ENCODE results near the gene DCANP1. TPM values are rescaled to one million over a fixed set of nuclear protein-coding genes. Genes with fewer than 3 reads are reported as not detected.

Gene DCANP1
- total and polyA plus RNA-seq, 2 of the 13 experiments (the other 11 are each of a cell fraction or from before 2014, with no cell fraction given) = not detected

DNA sequence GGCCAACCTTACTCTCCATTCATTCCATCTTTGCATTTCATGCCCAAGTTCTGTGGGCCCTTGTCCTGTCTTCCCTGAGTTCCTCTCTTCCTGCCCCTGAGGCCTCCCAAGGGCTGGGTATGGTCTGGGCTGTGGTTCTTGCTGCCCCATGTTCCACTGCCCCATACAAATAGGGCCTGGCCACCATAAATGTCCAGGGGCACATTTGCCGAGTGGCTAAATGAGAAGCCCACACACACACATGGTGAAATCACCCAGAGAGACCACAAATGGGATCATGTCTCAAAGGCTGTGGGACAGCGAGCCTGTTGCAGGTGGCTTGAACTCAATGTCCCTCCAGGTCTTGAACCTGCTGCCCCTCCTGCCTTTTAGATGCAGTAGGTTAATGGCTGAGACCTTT lies 3.8 kb upstream of the DCANP1 start (continued):
- TF ChIP-seq, protein P1, sequence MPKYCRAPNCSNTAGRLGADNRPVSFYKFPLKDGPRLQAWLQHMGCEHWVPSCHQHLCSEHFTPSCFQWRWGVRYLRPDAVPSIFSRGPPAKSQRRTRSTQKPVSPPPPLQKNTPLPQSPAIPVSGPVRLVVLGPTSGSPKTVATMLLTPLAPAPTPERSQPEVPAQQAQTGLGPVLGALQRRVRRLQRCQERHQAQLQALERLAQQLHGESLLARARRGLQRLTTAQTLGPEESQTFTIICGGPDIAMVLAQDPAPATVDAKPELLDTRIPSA (CRISPR knock-in tag; IDR thresholded peaks at IDR 0.05; ENCODE audit: borderline replicate concordance) = no peak
- no peak for TF ChIP-seq GTF3A (CRISPR knock-in tag; conservative IDR thresholded peaks at IDR 0.05)
- TF ChIP-seq, protein P2, sequence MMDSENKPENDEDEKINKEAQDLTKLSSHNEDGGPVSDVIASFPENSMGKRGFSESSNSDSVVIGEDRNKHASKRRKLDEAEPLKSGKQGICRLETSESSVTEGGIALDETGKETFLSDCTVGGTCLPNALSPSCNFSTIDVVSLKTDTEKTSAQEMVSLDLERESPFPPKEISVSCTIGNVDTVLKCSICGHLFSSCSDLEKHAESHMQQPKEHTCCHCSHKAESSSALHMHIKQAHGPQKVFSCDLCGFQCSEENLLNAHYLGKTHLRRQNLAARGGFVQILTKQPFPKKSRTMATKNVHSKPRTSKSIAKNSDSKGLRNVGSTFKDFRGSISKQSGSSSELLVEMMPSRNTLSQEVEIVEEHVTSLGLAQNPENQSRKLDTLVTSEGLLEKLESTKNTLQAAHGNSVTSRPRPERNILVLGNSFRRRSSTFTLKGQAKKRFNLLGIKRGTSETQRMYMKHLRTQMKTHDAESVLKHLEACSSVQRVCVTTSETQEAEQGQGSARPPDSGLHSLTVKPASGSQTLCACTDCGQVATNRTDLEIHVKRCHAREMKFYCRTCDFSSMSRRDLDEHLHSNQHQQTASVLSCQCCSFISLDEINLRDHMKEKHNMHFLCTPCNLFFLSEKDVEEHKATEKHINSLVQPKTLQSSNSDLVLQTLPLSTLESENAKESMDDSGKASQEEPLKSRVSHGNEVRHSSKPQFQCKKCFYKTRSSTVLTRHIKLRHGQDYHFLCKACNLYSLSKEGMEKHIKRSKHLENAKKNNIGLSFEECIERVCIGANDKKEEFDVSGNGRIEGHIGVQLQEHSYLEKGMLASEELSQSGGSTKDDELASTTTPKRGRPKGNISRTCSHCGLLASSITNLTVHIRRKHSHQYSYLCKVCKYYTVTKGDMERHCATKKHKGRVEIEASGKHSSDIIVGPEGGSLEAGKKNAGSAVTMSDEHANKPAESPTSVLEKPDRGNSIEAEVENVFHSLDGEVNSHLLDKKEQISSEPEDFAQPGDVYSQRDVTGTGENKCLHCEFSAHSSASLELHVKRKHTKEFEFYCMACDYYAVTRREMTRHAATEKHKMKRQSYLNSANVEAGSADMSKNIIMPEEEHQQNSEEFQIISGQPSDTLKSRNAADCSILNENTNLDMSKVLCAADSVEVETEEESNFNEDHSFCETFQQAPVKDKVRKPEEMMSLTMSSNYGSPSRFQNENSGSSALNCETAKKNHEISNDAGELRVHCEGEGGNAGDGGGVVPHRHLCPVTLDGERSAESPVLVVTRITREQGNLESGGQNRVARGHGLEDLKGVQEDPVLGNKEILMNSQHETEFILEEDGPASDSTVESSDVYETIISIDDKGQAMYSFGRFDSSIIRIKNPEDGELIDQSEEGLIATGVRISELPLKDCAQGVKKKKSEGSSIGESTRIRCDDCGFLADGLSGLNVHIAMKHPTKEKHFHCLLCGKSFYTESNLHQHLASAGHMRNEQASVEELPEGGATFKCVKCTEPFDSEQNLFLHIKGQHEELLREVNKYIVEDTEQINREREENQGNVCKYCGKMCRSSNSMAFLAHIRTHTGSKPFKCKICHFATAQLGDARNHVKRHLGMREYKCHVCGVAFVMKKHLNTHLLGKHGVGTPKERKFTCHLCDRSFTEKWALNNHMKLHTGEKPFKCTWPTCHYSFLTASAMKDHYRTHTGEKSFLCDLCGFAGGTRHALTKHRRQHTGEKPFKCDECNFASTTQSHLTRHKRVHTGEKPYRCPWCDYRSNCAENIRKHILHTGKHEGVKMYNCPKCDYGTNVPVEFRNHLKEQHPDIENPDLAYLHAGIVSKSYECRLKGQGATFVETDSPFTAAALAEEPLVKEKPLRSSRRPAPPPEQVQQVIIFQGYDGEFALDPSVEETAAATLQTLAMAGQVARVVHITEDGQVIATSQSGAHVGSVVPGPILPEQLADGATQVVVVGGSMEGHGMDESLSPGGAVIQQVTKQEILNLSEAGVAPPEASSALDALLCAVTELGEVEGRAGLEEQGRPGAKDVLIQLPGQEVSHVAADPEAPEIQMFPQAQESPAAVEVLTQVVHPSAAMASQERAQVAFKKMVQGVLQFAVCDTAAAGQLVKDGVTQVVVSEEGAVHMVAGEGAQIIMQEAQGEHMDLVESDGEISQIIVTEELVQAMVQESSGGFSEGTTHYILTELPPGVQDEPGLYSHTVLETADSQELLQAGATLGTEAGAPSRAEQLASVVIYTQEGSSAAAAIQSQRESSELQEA (CRISPR knock-in tag; IDR thresholded peaks at IDR 0.05; ENCODE audit: not compliant biosample characterization) = no peak
- TF ChIP-seq TCF7 (IDR thresholded peaks at IDR 0.05; ENCODE audit: low read depth) = no peak
- TF ChIP-seq DNMT3B (CRISPR knock-in tag; conservative IDR thresholded peaks at IDR 0.05) = no peak
- TF ChIP-seq SIN3B (IDR thresholded peaks at IDR 0.05; ENCODE audit: low read length) = no peak
- TF ChIP-seq ATF7 (IDR thresholded peaks at IDR 0.05) = no peak
- TF ChIP-seq ATF7 (CRISPR knock-in tag; IDR thresholded peaks at IDR 0.05) = no peak
- no peak for TF ChIP-seq GATAD2A (CRISPR knock-in tag; IDR thresholded peaks at IDR 0.05)
- no peak for TF ChIP-seq ZNF205 (CRISPR knock-in tag; IDR thresholded peaks at IDR 0.05)
- TF ChIP-seq, protein P3, sequence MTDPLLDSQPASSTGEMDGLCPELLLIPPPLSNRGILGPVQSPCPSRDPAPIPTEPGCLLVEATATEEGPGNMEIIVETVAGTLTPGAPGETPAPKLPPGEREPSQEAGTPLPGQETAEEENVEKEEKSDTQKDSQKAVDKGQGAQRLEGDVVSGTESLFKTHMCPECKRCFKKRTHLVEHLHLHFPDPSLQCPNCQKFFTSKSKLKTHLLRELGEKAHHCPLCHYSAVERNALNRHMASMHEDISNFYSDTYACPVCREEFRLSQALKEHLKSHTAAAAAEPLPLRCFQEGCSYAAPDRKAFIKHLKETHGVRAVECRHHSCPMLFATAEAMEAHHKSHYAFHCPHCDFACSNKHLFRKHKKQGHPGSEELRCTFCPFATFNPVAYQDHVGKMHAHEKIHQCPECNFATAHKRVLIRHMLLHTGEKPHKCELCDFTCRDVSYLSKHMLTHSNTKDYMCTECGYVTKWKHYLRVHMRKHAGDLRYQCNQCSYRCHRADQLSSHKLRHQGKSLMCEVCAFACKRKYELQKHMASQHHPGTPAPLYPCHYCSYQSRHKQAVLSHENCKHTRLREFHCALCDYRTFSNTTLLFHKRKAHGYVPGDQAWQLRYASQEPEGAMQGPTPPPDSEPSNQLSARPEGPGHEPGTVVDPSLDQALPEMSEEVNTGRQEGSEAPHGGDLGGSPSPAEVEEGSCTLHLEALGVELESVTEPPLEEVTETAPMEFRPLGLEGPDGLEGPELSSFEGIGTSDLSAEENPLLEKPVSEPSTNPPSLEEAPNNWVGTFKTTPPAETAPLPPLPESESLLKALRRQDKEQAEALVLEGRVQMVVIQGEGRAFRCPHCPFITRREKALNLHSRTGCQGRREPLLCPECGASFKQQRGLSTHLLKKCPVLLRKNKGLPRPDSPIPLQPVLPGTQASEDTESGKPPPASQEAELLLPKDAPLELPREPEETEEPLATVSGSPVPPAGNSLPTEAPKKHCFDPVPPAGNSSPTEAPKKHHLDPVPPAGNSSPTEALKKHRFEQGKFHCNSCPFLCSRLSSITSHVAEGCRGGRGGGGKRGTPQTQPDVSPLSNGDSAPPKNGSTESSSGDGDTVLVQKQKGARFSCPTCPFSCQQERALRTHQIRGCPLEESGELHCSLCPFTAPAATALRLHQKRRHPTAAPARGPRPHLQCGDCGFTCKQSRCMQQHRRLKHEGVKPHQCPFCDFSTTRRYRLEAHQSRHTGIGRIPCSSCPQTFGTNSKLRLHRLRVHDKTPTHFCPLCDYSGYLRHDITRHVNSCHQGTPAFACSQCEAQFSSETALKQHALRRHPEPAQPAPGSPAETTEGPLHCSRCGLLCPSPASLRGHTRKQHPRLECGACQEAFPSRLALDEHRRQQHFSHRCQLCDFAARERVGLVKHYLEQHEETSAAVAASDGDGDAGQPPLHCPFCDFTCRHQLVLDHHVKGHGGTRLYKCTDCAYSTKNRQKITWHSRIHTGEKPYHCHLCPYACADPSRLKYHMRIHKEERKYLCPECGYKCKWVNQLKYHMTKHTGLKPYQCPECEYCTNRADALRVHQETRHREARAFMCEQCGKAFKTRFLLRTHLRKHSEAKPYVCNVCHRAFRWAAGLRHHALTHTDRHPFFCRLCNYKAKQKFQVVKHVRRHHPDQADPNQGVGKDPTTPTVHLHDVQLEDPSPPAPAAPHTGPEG (CRISPR knock-in tag; IDR thresholded peaks at IDR 0.05) = no peak

Measured in HepG2 (cell line).